Inferior parietal cortex (tissue), 1 donor: ENCODE results near the gene PDPK1.

ENCODE experiments used
- DNase-seq: peaks from one replicate; pipeline ENCODE4 v3.0.0-alpha.2; 2016; ENCODE audit errors: extremely low spot score

The PDPK1 gene

GRCh38 chr16:2507052-2507659, 30.7 kb upstream of the PDPK1 start:
- no peak for DNase-seq

- DNase-seq = no peak
Measured at GRCh38 chr16:2507665-2508064, 30.2 kb upstream of the PDPK1 start.

- DNase-seq = no peak
Measured at GRCh38 chr16:2508722-2509400, 29.0 kb upstream of the PDPK1 start.

- DNase-seq = no peak
Measured at GRCh38 chr16:2511128-2511800, 26.6 kb upstream of the PDPK1 start.

- DNase-seq = no peak
Measured at GRCh38 chr16:2511996-2512734, 25.7 kb upstream of the PDPK1 start.

- DNase-seq = no peak
Measured at GRCh38 chr16:2512735-2513404, 25.0 kb upstream of the PDPK1 start.

GRCh38 chr16:2513405-2514332, 24.2 kb upstream of the PDPK1 start, which contains the start of gene ATP6V0C:
ATP6V0C (plus strand) TSS chr16:2513952; CDS start chr16:2514104, 152 bp downstream.
- DNase-seq = peak; percentile 89

- DNase-seq = no peak
Measured at GRCh38 chr16:2514333-2515179, 23.3 kb upstream of the PDPK1 start.

GRCh38 chr16:2515180-2515851, 22.5 kb upstream of the PDPK1 start:
- no peak for DNase-seq

- no peak for DNase-seq
Measured at GRCh38 chr16:2516391-2517240, 21.2 kb upstream of the PDPK1 start.

GRCh38 chr16:2517954-2518605, 19.7 kb upstream of the PDPK1 start:
- DNase-seq = no peak

GRCh38 chr16:2518823-2519710, 18.8 kb upstream of the PDPK1 start:
- no peak for DNase-seq

- DNase-seq = no peak
Measured at GRCh38 chr16:2519711-2520080, 18.1 kb upstream of the PDPK1 start.

- DNase-seq = peak; percentile 82
Measured at GRCh38 chr16:2520097-2520783, 17.6 kb upstream of the PDPK1 start, which contains the start of gene AMDHD2. AMDHD2 (plus strand) TSS chr16:2520371; CDS start chr16:2520459, 88 bp downstream.

- no peak for DNase-seq
Measured at GRCh38 chr16:2520784-2521531, 16.9 kb upstream of the PDPK1 start.
